CD14-positive monocyte (primary cell): ENCODE measurements around the gene CUL1. TPM values are rescaled to one million over a fixed set of nuclear protein-coding genes. Genes with fewer than 3 reads are reported as not detected.

Experiments used
- DNase-seq, 3 donors: peaks; one replicate each; pipeline ENCODE4 v3.0.0-alpha.2; 2011 to 2022
- H2AFZ ChIP-seq: 2 replicates; pipeline ENCODE4 v1.6.0; 2012; ENCODE audit warnings: mild to moderate bottlenecking, low read depth, low read length, inconsistent platforms; ENCODE audit not compliant: insufficient read depth, poor library complexity, severe bottlenecking
- H3K27ac ChIP-seq, 2 donors: 1 replicate in 1 of 2; 2 replicates in 1 of 2; pipeline ENCODE4 v1.5.1; 2012 to 2013; ENCODE audit warnings: low read length in 2 of 2, control low read depth in 1 of 2, inconsistent platforms in 1 of 2, low read depth in 1 of 2, mild to moderate bottlenecking in 1 of 2
- H3K27me3 ChIP-seq, 2 donors: one replicate each; pipeline versions ENCODE4 v1.6.0 to v1.6.1; 2011 to 2013; ENCODE audit warnings: low read length in 2 of 2; ENCODE audit not compliant: control insufficient read depth in 2 of 2, insufficient read depth in 2 of 2
- H3K36me3 ChIP-seq, 2 donors: replicated peaks in 1 of 2; 1 replicate in 1 of 2; 2 replicates in 1 of 2; pipeline versions ENCODE4 v1.5.1 to v1.6.1; 2012 to 2013; ENCODE audit warnings: low read length in 2 of 2, control low read depth in 1 of 2, inconsistent platforms in 1 of 2, mild to moderate bottlenecking in 1 of 2; ENCODE audit not compliant: insufficient read depth in 2 of 2, control insufficient read depth in 1 of 2
- H3K4me1 ChIP-seq, 2 donors: 1 replicate in 1 of 2; 2 replicates in 1 of 2; pipeline versions ENCODE4 v1.5.1 to v1.6.1; 2012 to 2013; ENCODE audit warnings: low read length in 2 of 2, control low read depth in 1 of 2, inconsistent platforms in 1 of 2, mild to moderate bottlenecking in 1 of 2, moderate library complexity in 1 of 2; ENCODE audit not compliant: insufficient read depth in 2 of 2, control insufficient read depth in 1 of 2
- H3K4me2 ChIP-seq: replicated peaks from 2 replicates; pipeline ENCODE3; 2012; ENCODE audit warnings: low read length, moderate library complexity, mild to moderate bottlenecking; ENCODE audit not compliant: poor library complexity, severe bottlenecking; ENCODE audit errors: extremely low read depth
- H3K4me3 ChIP-seq, 3 experiments: fragments of 200-600 bp in 1 of 3; sonication (generic) in 1 of 3; replicated peaks in 1 of 3; 1 replicate in 2 of 3; 2 replicates in 1 of 3; pipeline ENCODE4 v1.5.1; 2011 to 2013; ENCODE audit warnings: low read length in 3 of 3, mild to moderate bottlenecking in 3 of 3, control low read depth in 2 of 3, low read depth in 2 of 3, inconsistent platforms in 1 of 3, moderate library complexity in 1 of 3
- H3K79me2 ChIP-seq: 2 replicates; pipeline ENCODE4 v1.6.0; 2012; ENCODE audit warnings: mild to moderate bottlenecking, control low read depth, inconsistent platforms, low read length, moderate library complexity; ENCODE audit not compliant: insufficient read depth
- H3K9ac ChIP-seq: 2 replicates; pipeline ENCODE4 v1.6.0; 2017; ENCODE audit warnings: low read length, mild to moderate bottlenecking; ENCODE audit not compliant: insufficient read depth, poor library complexity, severe bottlenecking
- H3K9me3 ChIP-seq, 2 donors: replicated peaks in 1 of 2; 1 replicate in 1 of 2; 2 replicates in 1 of 2; pipeline versions ENCODE4 v1.5.1 to v1.6.1; 2012 to 2013; ENCODE audit warnings: low read length in 2 of 2, control low read depth in 1 of 2; ENCODE audit not compliant: control insufficient read depth in 1 of 2, insufficient read depth in 1 of 2
- H4K20me1 ChIP-seq: 2 replicates; pipeline ENCODE4 v1.6.0; 2012; ENCODE audit warnings: mild to moderate bottlenecking, low read length, control low read depth, moderate library complexity; ENCODE audit not compliant: insufficient read depth
- H3K27ac Mint-ChIP-seq, 7 donors: one replicate each; pipeline ENCODE4 v1.8.0; 2020; ENCODE audit warnings: mild to moderate bottlenecking in 7 of 7, mixed read lengths in 7 of 7, moderate library complexity in 6 of 7, inconsistent platforms in 2 of 7
- H3K27me3 Mint-ChIP-seq, 3 donors: one replicate each; pipeline ENCODE4 v1.8.0; 2021 to 2022; ENCODE audit warnings: low read depth in 3 of 3, mild to moderate bottlenecking in 3 of 3, mixed read lengths in 3 of 3, moderate library complexity in 3 of 3, inconsistent platforms in 1 of 3
- H3K36me3 Mint-ChIP-seq, 2 donors: one replicate each; pipeline ENCODE4 v1.8.0; 2020; ENCODE audit warnings: mixed read lengths in 2 of 2, inconsistent platforms in 1 of 2, mild to moderate bottlenecking in 1 of 2
- H3K4me1 Mint-ChIP-seq: one replicate; pipeline ENCODE4 v1.8.0; 2020; ENCODE audit warnings: mild to moderate bottlenecking, mixed read lengths
- H3K4me3 Mint-ChIP-seq, 2 donors: one replicate each; pipeline ENCODE4 v1.8.0; 2020; ENCODE audit warnings: mild to moderate bottlenecking in 2 of 2, mixed read lengths in 2 of 2, moderate library complexity in 1 of 2
- H3K9me3 Mint-ChIP-seq, 7 donors: one replicate each; pipeline ENCODE4 v1.8.0; 2020 to 2022; ENCODE audit warnings: mixed read lengths in 7 of 7, mild to moderate bottlenecking in 6 of 7, moderate library complexity in 6 of 7, inconsistent platforms in 2 of 7
- CTCF ChIP-seq: fragments of 200-600 bp; IDR thresholded peaks from one replicate; pipeline ENCODE4 v1.8.0; 2022; ENCODE audit warnings: antibody characterized with exemption, mild to moderate bottlenecking
- WGBS: methylation state at CpG from one replicate; pipeline ENCODE4 v1.1.5; 2013; ENCODE audit warnings: missing lambda C conversion rate; ENCODE audit not compliant: insufficient coverage; 5-methylcytosine and 5-hydroxymethylcytosine counted together
- intact Hi-C, 2 donors: fragments of 100-400 bp; cut with micrococcal nuclease; formaldehyde crosslinking; loops; one replicate each; pipeline versions ENCODE4 v1.15.0 to v1.15.1; 2023
- polyA plus RNA-seq, 3 donors: library from polyadenylated mRNA; depleted of rRNA in 1 of 3; unstranded in 2 of 3; stranded (reverse) in 1 of 3; fragments of 300-500 nt in 2 of 3; fragments of >200 nt in 1 of 3; fragmentation: Illumina TruSeq in 2 of 3; gene quantifications; 1 replicate in 2 of 3; 2 replicates in 1 of 3; pipeline ENCODE4 v1.2.3, GENCODE V29; 2012 to 2021

The CUL1 gene
- polyA plus RNA-seq, 3 donors, result 22.8 to 32.6 (median 23.9) TPM

DNA sequence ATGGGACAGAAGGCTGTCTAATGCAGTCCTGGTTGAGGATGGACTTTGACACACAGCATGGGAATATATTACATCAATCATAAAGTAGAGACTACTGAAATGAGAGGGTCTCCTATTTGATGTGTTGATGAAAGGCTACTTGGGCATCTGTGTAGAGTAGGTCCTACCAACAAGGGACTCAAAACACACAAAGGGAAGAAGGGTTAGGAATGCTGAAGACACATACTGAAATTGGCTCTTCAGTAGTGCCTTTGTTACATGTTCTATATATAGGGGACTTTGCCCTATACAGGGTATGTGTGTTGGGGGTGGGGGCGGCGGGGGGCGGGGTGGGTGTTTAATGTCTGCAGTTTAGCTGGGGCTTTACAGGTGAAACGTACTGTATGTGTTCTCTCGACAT lies 7.7 kb downstream of the CUL1 start:
- no peak overlapping the region for H3K4me3 Mint-ChIP-seq
- no peaks in the 10 kb centered on the region for H3K9me3 Mint-ChIP-seq
- WGBS, result no CpG with 5 or more reads among the region's 5 CpGs

DNA sequence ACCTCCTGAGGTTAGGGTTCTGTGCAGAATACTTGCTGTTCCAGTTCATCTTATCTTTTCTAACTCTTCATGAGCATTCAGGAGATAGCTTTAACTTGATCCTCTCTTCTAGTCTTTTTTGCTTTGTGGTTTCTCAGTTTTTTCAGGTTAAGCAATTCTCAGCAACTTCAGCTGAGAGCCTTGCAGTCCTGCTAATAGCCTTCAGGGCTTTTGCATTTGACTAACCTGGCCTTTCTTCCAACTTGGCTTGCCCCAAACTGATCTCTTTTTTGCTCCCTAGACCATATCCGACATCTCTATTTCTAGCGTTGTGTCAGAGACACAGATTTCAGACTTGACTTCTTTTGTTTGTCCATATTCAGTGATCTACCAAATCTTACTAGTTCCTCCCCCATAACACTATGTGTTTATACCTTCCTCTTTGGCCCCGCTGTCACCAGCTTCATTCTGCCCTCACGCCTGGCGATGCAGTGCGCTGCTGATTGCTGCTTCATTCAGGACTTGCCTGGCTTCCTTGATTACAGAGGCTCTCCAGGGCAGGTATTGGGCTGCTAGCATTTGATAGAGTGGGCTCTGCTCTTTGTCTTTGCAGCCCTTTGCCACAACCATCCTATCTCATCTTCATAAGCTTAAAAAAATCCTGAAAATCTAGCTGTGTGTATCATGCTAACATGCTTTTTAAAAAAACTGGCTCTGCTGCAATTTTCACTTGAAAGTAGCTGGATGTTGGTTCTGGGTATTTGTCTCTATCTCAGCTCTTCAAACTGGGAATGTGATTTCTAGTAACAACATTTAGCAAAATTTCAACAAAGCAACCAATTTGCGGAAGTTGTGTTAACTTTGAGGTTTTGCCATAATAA lies 9.6 kb downstream of the CUL1 start:
- Mint-ChIP-seq H3K27me3 (no peaks in the 10 kb centered on the region), H3K9me3 (no peaks in the 10 kb centered on the region), H3K27ac (peak overlapping the region in 6 of 7 donors; percentile 4 to 86 (median 36)), H3K36me3 (no peaks in the 10 kb centered on the region), H3K4me1 (peaks cover 72% of the 10 kb centered on the region), H3K4me3 (peak overlapping the region in 1 of 2 donors; percentile 53)
- Histone ChIP-seq H3K4me1 (peaks cover 39 to 42% of the 10 kb centered on the region in 2 donors), H4K20me1 (peaks cover 98% of the 10 kb centered on the region), H2AFZ (no peak overlapping the region), H3K27me3 (no peaks in the 10 kb centered on the region), H3K9me3 (no peaks in the 10 kb centered on the region), H3K4me2 (peak overlapping the region; percentile 20), H3K27ac (peak overlapping the region; percentile 21 to 48), H3K9ac (no peak overlapping the region), H3K36me3 (no peaks in the 10 kb centered on the region), H3K79me2 (peaks cover 100% of the 10 kb centered on the region), H3K4me3 (no peak overlapping the region)
- peak in 1 of 3 donors; percentile 27 for DNase-seq
- intact Hi-C loops, result no loop called here
- TF ChIP-seq CTCF, result no peak
- WGBS, result 32% methylated on average over 6 of the region's 7 CpGs

More for the DNA sequence above, 7.7 kb downstream of the CUL1 start:
- intact Hi-C loops, result no loop called here
- Histone ChIP-seq H3K4me3 (no peak overlapping the region), H3K9me3 (no peaks in the 10 kb centered on the region), H3K27me3 (no peaks in the 10 kb centered on the region), H2AFZ (no peak overlapping the region), H3K4me1 (peaks cover 29% of the 10 kb centered on the region in 2 donors), H3K79me2 (peaks cover 100% of the 10 kb centered on the region), H4K20me1 (peaks cover 98% of the 10 kb centered on the region), H3K9ac (no peak overlapping the region), H3K36me3 (no peaks in the 10 kb centered on the region), H3K27ac (no peak overlapping the region), H3K4me2 (no peak overlapping the region)
- Mint-ChIP-seq H3K4me1 (peaks cover 70% of the 10 kb centered on the region), H3K27ac (peak overlapping the region in 1 of 7 donors; percentile 32), H3K36me3 (no peaks in the 10 kb centered on the region), H3K27me3 (no peaks in the 10 kb centered on the region)
- TF ChIP-seq CTCF, result no peak
- DNase-seq, result no peak
